ENCODE data around the gene ATG4C.

Gene ATG4C

DNA sequence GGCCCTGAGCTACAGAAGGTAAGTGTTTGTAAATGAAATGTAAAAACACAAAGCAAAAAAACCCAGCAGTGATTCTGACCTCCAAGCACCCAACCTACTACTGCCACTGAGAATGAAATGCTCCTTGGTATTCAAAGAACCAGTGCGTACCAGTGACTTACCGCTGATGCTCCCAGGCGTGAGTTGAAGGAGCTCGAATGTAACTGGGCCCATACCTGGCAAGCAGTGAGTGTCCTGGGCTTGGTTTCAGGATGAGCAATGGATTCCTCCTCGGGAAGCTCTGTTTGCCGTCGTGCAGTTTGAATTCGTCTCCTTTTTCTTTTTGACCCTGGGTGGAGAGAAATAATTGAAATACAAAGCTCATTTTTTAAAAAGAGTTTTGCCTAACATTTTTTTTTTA, 121.9 kb downstream of the ATG4C start:
- DNase-seq: no peak

DNA sequence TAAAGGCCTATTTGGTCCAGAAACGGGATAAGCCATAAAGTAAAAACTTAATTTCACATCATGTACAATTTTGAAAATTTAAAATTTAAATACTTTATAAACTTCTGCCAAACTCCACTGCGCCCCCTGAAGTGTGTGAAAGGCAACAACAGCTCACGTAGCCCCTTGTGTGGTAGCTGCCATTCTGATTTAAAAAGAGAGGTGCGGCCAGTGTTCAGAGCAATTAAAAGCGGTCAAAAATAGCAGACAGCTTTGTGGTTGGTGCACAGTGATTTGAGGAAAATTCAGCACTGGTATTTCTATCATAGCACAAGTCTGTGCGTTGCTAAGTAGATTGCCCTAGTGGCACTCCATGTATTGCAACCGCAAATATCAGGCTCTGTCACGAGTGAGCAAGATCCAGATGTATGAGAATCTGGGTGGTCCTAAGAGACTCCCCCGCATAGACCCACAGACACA, 122.5 kb downstream of the ATG4C start:
- peak; percentile 21 for DNase-seq

- DNase-seq: no peak
Observed at GRCh38 chr1:62908168-62908695, 124.3 kb downstream of the ATG4C start.

DNA sequence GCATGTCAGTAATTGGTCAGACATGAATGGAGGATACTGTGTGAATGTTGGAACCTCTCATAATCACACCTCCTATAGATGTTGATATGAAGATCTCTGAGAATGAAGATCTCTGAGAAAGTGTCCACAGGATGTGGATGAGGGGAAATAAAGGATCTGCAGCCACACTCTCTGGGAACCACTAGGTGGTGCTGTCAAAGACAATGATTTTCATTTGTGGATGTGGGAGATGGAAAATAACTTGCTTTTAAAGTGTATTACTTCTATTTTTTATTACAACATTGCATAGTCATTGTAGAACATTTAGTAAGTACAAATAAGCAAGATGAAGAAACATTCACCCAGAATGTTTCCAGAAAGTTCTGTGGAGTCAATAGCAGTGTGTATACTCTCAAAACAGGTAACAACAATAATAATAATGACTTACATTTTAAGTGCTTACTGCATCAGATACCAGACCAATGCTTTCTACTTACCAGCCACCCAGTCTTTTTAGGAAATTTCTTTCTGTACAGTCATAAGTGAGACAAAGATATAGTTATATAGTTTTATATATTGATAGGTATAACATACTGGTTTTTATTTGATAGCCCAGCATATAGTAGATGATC, 128.2 kb downstream of the ATG4C start:
- DNase-seq: peak; percentile 25

Measured in hematopoietic multipotent progenitor cell treated with erythropoietin and hydrocortisone succinate and interleukin-3 and kit ligand, for 8 days (in vitro differentiated cells).